ENCODE data around the gene CMYA5.

The CMYA5 gene

DNA sequence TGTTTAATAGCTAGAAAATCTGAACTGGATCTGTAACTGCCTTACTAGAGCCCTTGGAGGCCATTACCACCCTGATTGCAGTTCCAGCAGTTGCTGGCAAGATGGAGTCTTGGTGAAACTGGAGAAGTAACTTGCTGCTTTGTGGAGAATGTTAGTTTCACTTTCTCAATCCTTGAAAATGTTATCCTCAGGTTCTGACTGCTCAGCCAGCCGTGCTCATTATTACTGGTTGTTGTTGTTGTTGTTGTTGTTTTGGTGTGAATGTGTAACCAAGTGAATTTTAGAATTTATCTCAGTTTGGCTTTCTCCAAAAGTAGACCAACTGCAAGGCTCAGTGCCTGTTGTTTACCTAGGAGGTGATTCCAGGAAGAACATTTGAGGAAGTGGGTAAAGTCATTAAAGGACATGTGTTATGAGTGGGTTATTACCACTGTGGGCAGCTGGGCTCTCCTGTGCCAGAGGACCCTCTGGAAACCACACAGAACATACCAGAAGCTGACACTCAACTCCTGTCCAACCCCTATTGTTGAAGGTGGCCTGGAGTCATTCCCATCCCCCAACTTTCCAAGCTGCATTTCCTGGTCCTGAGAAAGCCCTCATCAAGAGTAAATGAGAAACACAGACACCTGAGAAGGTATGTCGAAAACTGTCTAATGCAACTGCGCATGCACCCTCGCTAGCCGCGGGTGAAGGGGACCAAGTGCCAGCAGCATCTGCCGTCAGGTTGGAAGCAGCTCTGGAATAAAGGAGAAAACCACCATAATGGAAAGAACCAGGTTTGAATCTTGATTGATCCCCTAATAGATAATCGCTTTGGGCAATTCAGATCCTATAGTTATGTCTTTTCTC lies 111.6 kb downstream of the CMYA5 start:
- no peak for DNase-seq

DNA sequence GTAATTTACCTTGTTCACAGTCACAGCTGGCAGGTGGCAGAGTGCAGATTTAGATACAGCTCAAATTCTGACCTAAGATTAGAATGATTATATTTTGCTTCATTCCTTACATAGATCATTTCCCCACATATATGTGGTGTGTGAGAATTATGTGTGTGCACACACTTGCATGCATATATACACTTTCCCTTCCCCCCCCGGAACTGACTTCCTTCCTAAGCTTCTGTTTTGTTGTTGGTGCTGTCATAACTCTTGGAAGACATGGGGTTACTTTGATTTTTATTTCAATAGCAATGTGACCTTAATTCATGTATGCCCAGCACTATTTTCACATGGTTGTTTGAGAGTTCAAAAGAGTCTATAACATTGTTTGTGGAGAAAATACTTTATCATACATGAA lies 112.8 kb downstream of the CMYA5 start:
- DNase-seq: no peak

GRCh38 chr5:79803007-79803406 lies 113.4 kb downstream of the CMYA5 start:
- DNase-seq: no peak

DNA sequence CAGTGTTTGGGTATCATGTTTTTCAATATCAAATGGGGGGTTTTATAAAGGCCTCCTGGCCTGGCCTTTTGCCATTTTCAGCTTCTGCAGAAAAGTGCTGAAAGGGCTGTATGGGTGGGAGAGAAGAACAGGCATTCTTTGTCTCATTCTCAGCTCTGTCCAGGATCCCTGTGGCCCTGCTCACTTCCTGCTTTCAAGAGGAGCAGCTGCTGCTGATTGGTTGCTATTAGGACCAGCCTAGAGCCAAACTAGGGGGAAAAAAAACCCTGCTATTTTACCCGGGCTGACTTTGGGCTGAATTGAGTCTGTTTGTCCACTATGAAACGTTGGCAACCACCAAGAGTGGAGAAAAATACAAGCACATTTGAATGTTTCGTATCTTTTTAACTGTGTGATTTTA lies 117.1 kb downstream of the CMYA5 start:
- DNase-seq: peak; percentile 29

- no peak for DNase-seq
These were observed 120.1 kb downstream of the CMYA5 start for GRCh38 chr5:79809743-79810142.

DNA sequence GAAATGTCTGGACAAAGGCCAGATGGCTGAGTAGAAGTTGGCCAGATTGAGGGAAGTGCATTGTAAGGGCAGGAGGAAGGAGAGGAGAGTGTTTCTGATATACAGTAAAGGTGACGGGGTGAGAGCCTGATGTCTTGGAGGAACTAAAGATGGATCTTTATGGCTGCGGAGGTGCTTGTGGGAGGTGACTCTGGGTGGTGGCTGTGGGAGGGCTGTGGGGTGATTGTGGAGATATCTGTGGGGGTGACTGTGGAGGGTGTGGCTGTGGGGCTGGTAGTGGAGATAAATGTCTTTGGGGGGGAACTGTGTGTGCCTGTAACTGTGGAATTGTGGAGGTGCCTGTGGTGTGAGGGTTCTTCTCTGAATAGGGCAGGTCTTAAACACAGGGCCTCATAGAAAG lies 121.4 kb downstream of the CMYA5 start:
- no peak for DNase-seq

- no peak for DNase-seq
These were observed 122.3 kb downstream of the CMYA5 start for GRCh38 chr5:79811904-79812303.

- DNase-seq: no peak
These were observed 125.1 kb downstream of the CMYA5 start for GRCh38 chr5:79814699-79815098.

GRCh38 chr5:79816014-79816413 lies 126.4 kb downstream of the CMYA5 start:
- DNase-seq: no peak

- no peak for DNase-seq
These were observed 131.0 kb downstream of the CMYA5 start for GRCh38 chr5:79820648-79821047.

GRCh38 chr5:79824444-79824843 lies 134.8 kb downstream of the CMYA5 start:
- no peak for DNase-seq

DNA sequence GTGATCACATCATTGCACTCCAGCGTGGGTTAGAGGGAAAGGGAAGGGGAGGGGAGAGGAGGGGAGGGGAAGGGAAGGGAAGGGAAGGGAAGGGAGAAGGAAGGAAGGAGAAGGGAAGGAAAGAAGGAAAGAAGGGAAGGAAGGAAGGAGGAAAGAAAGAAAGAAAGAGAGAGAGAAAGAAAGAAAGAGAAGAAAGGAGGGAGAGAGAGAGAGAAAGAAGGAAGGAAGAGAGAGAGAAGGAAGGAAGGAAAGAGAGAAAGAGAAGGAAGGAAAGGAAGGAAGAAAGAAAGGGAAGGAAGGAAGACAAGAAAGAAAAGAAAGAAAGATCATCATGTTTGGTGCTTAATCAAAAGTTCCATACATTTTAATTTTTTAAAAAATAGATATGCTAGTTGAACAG lies 136.2 kb downstream of the CMYA5 start:
- DNase-seq: no peak

DNA sequence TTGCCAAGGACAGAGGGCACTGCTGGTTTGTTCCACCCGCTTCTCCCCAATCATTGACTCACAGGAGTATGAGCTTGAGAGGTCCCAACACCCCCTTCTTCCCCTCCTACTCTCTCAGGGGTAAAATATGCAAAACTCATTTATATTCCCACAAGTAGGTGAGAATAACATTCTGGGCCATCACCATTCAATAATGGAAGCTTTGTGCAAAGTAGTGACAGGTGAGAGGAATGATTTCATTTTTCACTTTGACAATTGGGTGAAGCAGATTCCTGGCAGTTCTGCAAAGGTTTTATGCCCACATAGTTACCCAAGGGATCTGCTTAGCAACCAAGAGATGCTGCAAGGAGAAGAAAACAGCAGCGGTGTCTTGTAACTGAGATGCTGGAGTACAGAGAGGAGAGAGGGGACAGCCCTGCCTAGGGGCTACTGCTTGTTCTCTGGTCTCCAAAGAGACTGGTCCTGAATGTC lies 137.6 kb downstream of the CMYA5 start:
- DNase-seq: no peak

- no peak for DNase-seq
These were observed 139.6 kb downstream of the CMYA5 start for GRCh38 chr5:79829260-79829659.

- peak; percentile 21 for DNase-seq
These were observed 142.0 kb downstream of the CMYA5 start for GRCh38 chr5:79831381-79832309.

- no peak for DNase-seq
These were observed 143.3 kb downstream of the CMYA5 start for GRCh38 chr5:79832911-79833310.

DNA sequence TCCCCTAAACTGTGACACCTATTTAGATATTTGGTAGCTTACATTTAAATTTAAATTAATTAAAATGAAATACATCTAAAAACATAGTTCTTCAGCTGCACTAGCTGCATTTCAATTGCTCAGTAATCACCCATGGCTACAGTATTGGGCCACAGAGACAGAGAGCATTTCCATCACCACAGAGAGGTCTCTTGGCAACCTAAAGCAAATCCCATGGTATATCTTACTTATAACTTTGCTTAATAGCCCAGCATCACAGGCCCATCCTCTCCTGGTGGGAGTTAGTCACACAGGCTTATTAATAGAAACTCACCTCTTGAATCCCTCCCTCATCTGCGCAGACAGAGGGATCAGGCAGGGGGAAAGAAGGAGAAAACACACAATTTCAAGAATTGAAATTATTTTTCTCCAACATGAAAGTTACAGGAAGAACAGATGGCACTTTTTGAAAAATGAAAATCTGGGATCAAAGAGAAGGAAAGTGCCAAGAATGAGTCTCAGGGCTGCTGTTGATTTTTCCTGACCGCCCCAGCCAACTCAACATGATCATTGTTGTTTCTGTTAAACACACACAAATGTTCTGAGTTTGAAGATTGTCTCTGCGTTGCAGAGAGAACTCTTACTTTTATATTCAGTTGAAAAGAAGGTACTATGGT lies 144.6 kb downstream of the CMYA5 start:
- peak; percentile 12 for DNase-seq

DNA sequence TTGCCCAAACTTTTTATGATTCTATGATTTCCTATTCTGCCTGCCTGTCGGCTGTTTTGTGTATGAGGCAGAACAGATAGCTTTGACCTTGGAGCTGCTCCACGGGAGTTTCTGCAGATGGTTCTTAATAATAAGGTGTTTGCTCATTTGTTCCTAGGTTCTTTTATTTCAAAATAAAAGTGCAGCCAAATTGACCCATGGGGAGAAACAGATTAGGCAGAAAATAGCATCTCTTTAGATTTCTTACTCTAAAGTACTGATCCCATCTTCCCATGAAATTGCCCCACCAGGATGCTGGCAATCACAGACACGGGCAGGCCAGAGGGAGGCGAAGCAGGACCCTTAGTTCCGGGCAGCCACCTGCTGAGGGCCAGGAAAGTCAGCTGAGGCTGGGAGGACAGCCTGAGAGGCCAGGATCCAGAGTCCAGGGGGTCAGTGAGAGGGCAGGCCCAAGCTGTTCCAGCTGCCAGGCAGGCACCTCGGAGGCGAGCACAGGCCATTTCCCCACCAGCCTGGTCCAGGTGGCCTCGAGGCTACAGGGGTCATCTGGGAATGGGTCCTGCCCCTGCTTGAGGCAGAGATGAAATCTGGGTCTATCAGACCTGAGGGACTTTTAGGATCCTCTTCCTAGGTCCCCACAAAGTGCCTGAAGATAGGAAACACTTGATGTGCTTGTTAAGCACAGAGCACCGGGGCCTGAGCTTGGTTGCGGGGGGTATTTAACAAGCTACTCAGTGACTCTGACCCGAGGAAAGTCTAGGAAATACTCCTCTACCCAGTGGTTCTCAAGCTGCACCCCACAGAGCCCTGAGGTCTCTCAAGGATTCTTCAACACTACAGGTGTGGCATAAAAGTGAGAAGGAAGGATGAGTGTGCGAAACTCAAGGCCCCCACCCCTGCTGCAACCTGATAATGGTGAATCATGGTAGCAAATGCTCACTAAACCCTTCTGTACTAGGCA lies 145.4 kb downstream of the CMYA5 start:
- DNase-seq: no peak

- DNase-seq: peak; percentile 51
These were observed 148.3 kb downstream of the CMYA5 start for GRCh38 chr5:79837761-79838551.

- peak; percentile 11 for DNase-seq
These were observed 150.7 kb downstream of the CMYA5 start for GRCh38 chr5:79840084-79840990.

All from fibroblast of skin of right biceps (primary cell).